HepG2 (cell line): ENCODE data around the gene ACYP2. TPM values are rescaled to one million over a fixed set of nuclear protein-coding genes. Genes with fewer than 3 reads are reported as not detected.

ENCODE experiments used
- HNF1B ChIP-seq: sonication (generic); formaldehyde crosslinking; IDR thresholded peaks from 2 replicates; pipeline ENCODE4 v1.5.1; 2020; ENCODE audit warnings: mild to moderate bottlenecking, moderate library complexity, missing genetic modification reagents
- ISL2 ChIP-seq: sonication (generic); formaldehyde crosslinking; IDR thresholded peaks from 2 replicates; pipeline ENCODE4 v1.5.0; 2020; ENCODE audit warnings: missing genetic modification reagents
- PATZ1 ChIP-seq: sonication (generic); formaldehyde crosslinking; IDR thresholded peaks from 2 replicates; pipeline ENCODE4 v1.4.0; 2020; ENCODE audit warnings: missing genetic modification reagents
- PHF5A ChIP-seq: IDR thresholded peaks from one replicate; pipeline ENCODE4 v1.6.1; 2018; ENCODE audit warnings: low read depth, missing genetic modification reagents; ENCODE audit not compliant: unreplicated experiment
- RCOR2 ChIP-seq: IDR thresholded peaks from 2 replicates; pipeline ENCODE4 v1.6.1; 2016; ENCODE audit warnings: missing biosample characterization, missing genetic modification reagents
- SOX6 ChIP-seq, 2 experiments: fragments of 450-650 bp in 1 of 2; sonication (generic) in 1 of 2; formaldehyde crosslinking in 1 of 2; IDR thresholded peaks; 2 replicates each; pipeline versions ENCODE4 v1.4.0 to v1.6.1; 2017 to 2020; ENCODE audit warnings: antibody characterized with exemption in 1 of 2, mild to moderate bottlenecking in 1 of 2, missing genetic modification reagents in 1 of 2
- TCF7 ChIP-seq: sonication (generic); IDR thresholded peaks from 2 replicates; pipeline ENCODE4 v1.6.1; 2016; ENCODE audit warnings: antibody characterized with exemption, low read depth
- ZGPAT ChIP-seq: IDR thresholded peaks from 2 replicates; pipeline ENCODE4 v1.6.1; 2016; ENCODE audit warnings: mild to moderate bottlenecking
- ZHX2 ChIP-seq, 2 experiments: sonication (generic) in 1 of 2; formaldehyde crosslinking in 1 of 2; IDR thresholded peaks; 2 replicates each; pipeline versions ENCODE4 v1.6.1 to v1.9.0; 2014 to 2022; ENCODE audit warnings: antibody characterized with exemption in 1 of 2, borderline replicate concordance in 1 of 2, inconsistent platforms in 1 of 2, low read depth in 1 of 2, missing genetic modification reagents in 1 of 2
- ZNF292 ChIP-seq: sonication (generic); formaldehyde crosslinking; IDR thresholded peaks from 2 replicates; pipeline ENCODE4 v1.8.1; 2022; ENCODE audit warnings: mild to moderate bottlenecking, low read depth, missing genetic modification reagents, borderline replicate concordance
- ZNF331 ChIP-seq: sonication (generic); formaldehyde crosslinking; IDR thresholded peaks from 2 replicates; pipeline ENCODE4 v1.4.0; 2020; ENCODE audit warnings: missing genetic modification reagents
- ZNF33A ChIP-seq: sonication (generic); formaldehyde crosslinking; IDR thresholded peaks from 2 replicates; pipeline ENCODE4 v1.5.1; 2020; ENCODE audit warnings: missing genetic modification reagents, mild to moderate bottlenecking, moderate library complexity, borderline replicate concordance
- polyA plus RNA-seq, 8 experiments: library from polyadenylated mRNA; depleted of rRNA in 3 of 8; stranded (reverse) in 7 of 8; unstranded in 1 of 8; fragments of >200 nt; fragmentation: Illumina TruSeq in 4 of 8; extraction: Trizol in 4 of 8; gene quantifications; 2 replicates each; pipeline versions ENCODE4 v1.2.1 to v1.2.3, GENCODE V29; 2011 to 2016; ENCODE audit warnings: low read depth in 4 of 8, missing spikeins in 1 of 8, mixed read lengths in 1 of 8; ENCODE audit not compliant: insufficient read depth in 1 of 8
- total RNA-seq, 5 experiments: library from RNA; depleted of rRNA; stranded (reverse); fragments of >200 nt; fragmentation: Illumina TruSeq; extraction: Trizol; gene quantifications; 2 replicates each; pipeline ENCODE4 v1.2.3, GENCODE V29; 2016; ENCODE audit warnings: low read depth in 1 of 5
- TF ChIP-seq, protein P1 (sequence below): sonication (generic); formaldehyde crosslinking; IDR thresholded peaks from 2 replicates; pipeline ENCODE4 v1.4.0; 2020; ENCODE audit warnings: missing genetic modification reagents

ACYP2 gene
- total and polyA plus RNA-seq, 2 of the 13 experiments (the other 11 are each of a cell fraction or from before 2014, with no cell fraction given), result 12.3 to 12.7 TPM

DNA sequence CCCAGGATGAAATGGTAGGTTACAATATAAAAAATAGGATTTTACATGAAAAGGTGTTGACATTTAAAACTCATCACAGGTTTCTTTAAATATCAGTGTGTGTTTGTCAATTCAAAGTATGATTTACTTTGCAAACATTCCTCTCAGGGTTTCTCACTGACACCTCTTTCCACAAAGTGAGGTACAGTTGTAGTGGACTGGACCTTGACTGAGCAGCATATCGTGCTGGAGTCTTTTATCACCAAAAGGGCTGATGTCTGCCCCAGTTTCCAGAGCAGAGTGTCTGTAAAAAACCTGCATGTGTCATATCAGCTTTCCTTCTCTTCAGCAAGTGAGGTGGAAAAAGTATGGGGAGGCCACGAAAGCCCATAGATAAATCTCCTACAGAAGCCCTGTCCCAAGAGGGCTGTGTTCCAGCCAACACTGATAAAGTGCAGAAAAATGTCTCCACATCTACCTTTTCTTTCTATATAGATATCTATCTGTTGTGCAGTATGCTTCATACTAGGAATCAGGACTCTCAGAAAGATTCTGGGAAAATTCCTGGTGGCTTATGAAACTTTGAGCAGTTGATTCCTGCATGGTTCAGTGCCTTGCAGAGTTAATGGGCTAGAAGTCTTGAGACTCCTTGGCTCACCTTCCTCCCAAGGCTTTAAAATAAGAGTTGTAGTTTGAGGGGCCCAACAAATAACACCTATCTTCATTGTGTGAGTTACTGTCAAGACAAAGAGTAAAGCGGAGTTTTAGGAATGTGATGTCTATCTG, 6.9 kb downstream of the ACYP2 start (continued):
- TF ChIP-seq HNF1B (CRISPR knock-in tag) (no peak), PHF5A (CRISPR knock-in tag) (peak; percentile 38), ZNF292 (CRISPR knock-in tag) (peak; percentile 85; the same call in 1 of the 2 replicates), ZGPAT (CRISPR knock-in tag) (0 out of 2 replicates have a peak, but pooled peaks have one; percentile 33), TCF7 (peak; percentile 37; the same call in 1 of the 2 replicates), ZNF33A (CRISPR knock-in tag) (0 out of 2 replicates have a peak, but pooled peaks have one; percentile 64), RCOR2 (CRISPR knock-in tag) (peak; percentile 59), ISL2 (CRISPR knock-in tag) (0 out of 2 replicates have a peak, but pooled peaks have one; percentile 49), ZNF331 (CRISPR knock-in tag) (peak; percentile 27; the same call in 1 of the 2 replicates), PATZ1 (CRISPR knock-in tag) (0 out of 2 replicates have a peak, but pooled peaks have one; percentile 8), ZHX2 (IDR thresholded peaks at IDR 0.05; ENCODE audit: low read depth) (no peak), ZHX2 (CRISPR knock-in tag; IDR thresholded peaks at IDR 0.05; ENCODE audit: borderline replicate concordance) (0 out of 2 replicates have a peak, but pooled peaks have one; percentile 25), SOX6 (IDR thresholded peaks at IDR 0.05) (no peak), SOX6 (CRISPR knock-in tag; IDR thresholded peaks at IDR 0.05) (peak; percentile 30; the same call in 1 of the 2 replicates)
- TF ChIP-seq, protein P1, sequence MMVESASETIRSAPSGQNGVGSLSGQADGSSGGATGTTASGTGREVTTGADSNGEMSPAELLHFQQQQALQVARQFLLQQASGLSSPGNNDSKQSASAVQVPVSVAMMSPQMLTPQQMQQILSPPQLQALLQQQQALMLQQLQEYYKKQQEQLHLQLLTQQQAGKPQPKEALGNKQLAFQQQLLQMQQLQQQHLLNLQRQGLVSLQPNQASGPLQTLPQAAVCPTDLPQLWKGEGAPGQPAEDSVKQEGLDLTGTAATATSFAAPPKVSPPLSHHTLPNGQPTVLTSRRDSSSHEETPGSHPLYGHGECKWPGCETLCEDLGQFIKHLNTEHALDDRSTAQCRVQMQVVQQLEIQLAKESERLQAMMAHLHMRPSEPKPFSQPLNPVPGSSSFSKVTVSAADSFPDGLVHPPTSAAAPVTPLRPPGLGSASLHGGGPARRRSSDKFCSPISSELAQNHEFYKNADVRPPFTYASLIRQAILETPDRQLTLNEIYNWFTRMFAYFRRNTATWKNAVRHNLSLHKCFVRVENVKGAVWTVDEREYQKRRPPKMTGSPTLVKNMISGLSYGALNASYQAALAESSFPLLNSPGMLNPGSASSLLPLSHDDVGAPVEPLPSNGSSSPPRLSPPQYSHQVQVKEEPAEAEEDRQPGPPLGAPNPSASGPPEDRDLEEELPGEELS (CRISPR knock-in tag), result peak; percentile 47
